Lower lobe of right lung (tissue), 2 donors: Measurements from ENCODE around the gene PTGER1. TPM values are rescaled to one million over a fixed set of nuclear protein-coding genes. Genes with fewer than 3 reads are reported as not detected.
A peak's percentile ranks its signal among the peaks of the same experiment; 100 is the strongest.
"Not testable (repeated sequence)": the region's sequence is repeated elsewhere in the genome, so short reads cannot be mapped to it uniquely, and the experiment has no call there.

ENCODE experiments used
- ATAC-seq, 2 donors: fragments of 200-7000 bp; cut with Tn5 transposase; one replicate each; pipeline ENCODE4 v1.9.1; 2020 to 2022; ENCODE audit warnings: mild to moderate bottlenecking in 2 of 2, moderate library complexity in 2 of 2
- DNase-seq: peaks from one replicate; pipeline ENCODE4 v3.0.0-alpha.2; 2020
- H3K27ac ChIP-seq: fragments of 200-600 bp; one replicate; pipeline ENCODE4 v1.8.0; 2022
- H3K27me3 ChIP-seq: fragments of 200-600 bp; one replicate; pipeline ENCODE4 v1.8.0; 2022; ENCODE audit warnings: low read depth
- H3K36me3 ChIP-seq: fragments of 200-600 bp; one replicate; pipeline ENCODE4 v1.8.0; 2022; ENCODE audit warnings: mild to moderate bottlenecking
- H3K4me1 ChIP-seq: fragments of 200-600 bp; one replicate; pipeline ENCODE4 v1.8.0; 2022
- H3K4me3 ChIP-seq: fragments of 200-600 bp; one replicate; pipeline ENCODE4 v1.8.0; 2022; ENCODE audit warnings: mild to moderate bottlenecking
- H3K9me3 ChIP-seq: fragments of 200-600 bp; one replicate; pipeline ENCODE4 v1.8.0; 2022
- CTCF ChIP-seq: fragments of 200-600 bp; IDR thresholded peaks from one replicate; pipeline ENCODE4 v1.8.0; 2022; ENCODE audit warnings: antibody characterized with exemption, mild to moderate bottlenecking
- intact Hi-C: fragments of 100-400 bp; cut with DNase I; formaldehyde crosslinking; loops from one replicate; pipeline ENCODE4 v1.11.0; 2022
- total RNA-seq: library from RNA; stranded (reverse); fragmentation: NEBNext Ultra II Directional; extraction: Animal tissue kit (Norgen Biotek cat#: 25700); gene quantifications from one replicate; pipeline ENCODE4 v1.2.1, GENCODE V29; 2021
- donor health status: DM: no; HTN: yes; CAD: no; lungs with severe emphysema.

The PTGER1 gene
- total RNA-seq, 1 donor from 2014 or later: 0.62 TPM

GRCh38 chr19:14505488-14506239 is 30.5 kb upstream of the PTGER1 start:
- Histone ChIP-seq H3K27ac (peak overlapping the region; percentile 86), H3K36me3 (no peaks in the 10 kb centered on the region), H3K4me1 (peaks cover 54% of the 10 kb centered on the region), H3K9me3 (no peaks in the 10 kb centered on the region), H3K27me3 (no peaks in the 10 kb centered on the region), H3K4me3 (no peak overlapping the region)
- intact Hi-C loops: no loop called here
- ATAC-seq: peak; percentile 76 to 86
- DNase-seq: peak; percentile 86
- TF ChIP-seq CTCF: peak; percentile 77

- intact Hi-C loops, H3K27me3 ChIP-seq, H3K9me3 ChIP-seq, ATAC-seq, DNase-seq, H3K36me3 ChIP-seq, H3K4me3 ChIP-seq: not testable (repeated sequence)
- peaks cover 45% of the 10 kb centered on the region for H3K4me1 ChIP-seq
- peak overlapping the region; percentile 86 for H3K27ac ChIP-seq
Measured at GRCh38 chr19:14504575-14504974, 29.4 kb upstream of the PTGER1 start.

- no peak overlapping the region for H3K27ac ChIP-seq
Measured at GRCh38 chr19:14503285-14503684, 28.1 kb upstream of the PTGER1 start.

GRCh38 chr19:14502334-14503092 is 27.4 kb upstream of the PTGER1 start:
- H3K27ac ChIP-seq: no peak overlapping the region
- ATAC-seq: peak; percentile 1 to 4
- H3K36me3 ChIP-seq: no peaks in the 10 kb centered on the region
- peaks cover 37% of the 10 kb centered on the region for H3K4me1 ChIP-seq
- TF ChIP-seq CTCF: no peak
- H3K27me3 ChIP-seq: no peaks in the 10 kb centered on the region
- H3K4me3 ChIP-seq: no peak overlapping the region
- intact Hi-C loops: no loop called here
- no peaks in the 10 kb centered on the region for H3K9me3 ChIP-seq
- DNase-seq: no peak

More at GRCh38 chr19:14503285-14503684, 28.1 kb upstream of the PTGER1 start:
- ATAC-seq (no peak), DNase-seq (no peak)
- Histone ChIP-seq H3K4me3 (no peak overlapping the region), H3K36me3 (no peaks in the 10 kb centered on the region), H3K4me1 (peaks cover 37% of the 10 kb centered on the region), H3K27me3 (no peaks in the 10 kb centered on the region), H3K9me3 (no peaks in the 10 kb centered on the region)
- no peak for TF ChIP-seq CTCF
- intact Hi-C loops: no loop called here

GRCh38 chr19:14497228-14497921 is 22.2 kb upstream of the PTGER1 start:
- ATAC-seq (peak; percentile 6 to 38), DNase-seq (no peak)
- peaks cover 3% of the 10 kb centered on the region for H3K36me3 ChIP-seq
- intact Hi-C loops: no loop called here
- no peak for TF ChIP-seq CTCF
- H3K4me1 ChIP-seq: peaks cover 38% of the 10 kb centered on the region
- H3K9me3 ChIP-seq: no peaks in the 10 kb centered on the region
- peak overlapping the region; percentile 83 for H3K27ac ChIP-seq
- no peak overlapping the region for H3K4me3 ChIP-seq
- H3K27me3 ChIP-seq: no peaks in the 10 kb centered on the region
